HepG2 (cell line): ENCODE results near the gene THADA. TPM values are rescaled to one million over a fixed set of nuclear protein-coding genes. Genes with fewer than 3 reads are reported as not detected.

ENCODE experiments used
- ZBTB40 ChIP-seq, 2 experiments: fragments of 450-650 bp in 1 of 2; sonication (generic) in 1 of 2; formaldehyde crosslinking in 1 of 2; IDR thresholded peaks; 2 replicates each; pipeline versions ENCODE4 v1.6.1 to v1.8.0; 2016 to 2022; ENCODE audit warnings: antibody characterized with exemption in 1 of 2, mild to moderate bottlenecking in 1 of 2, missing genetic modification reagents in 1 of 2
- polyA plus RNA-seq, 8 experiments: library from polyadenylated mRNA; depleted of rRNA in 3 of 8; stranded (reverse) in 7 of 8; unstranded in 1 of 8; fragments of >200 nt; fragmentation: Illumina TruSeq in 4 of 8; extraction: Trizol in 4 of 8; gene quantifications; 2 replicates each; pipeline versions ENCODE4 v1.2.1 to v1.2.3, GENCODE V29; 2011 to 2016; ENCODE audit warnings: low read depth in 4 of 8, missing spikeins in 1 of 8, mixed read lengths in 1 of 8; ENCODE audit not compliant: insufficient read depth in 1 of 8
- total RNA-seq, 5 experiments: library from RNA; depleted of rRNA; stranded (reverse); fragments of >200 nt; fragmentation: Illumina TruSeq; extraction: Trizol; gene quantifications; 2 replicates each; pipeline ENCODE4 v1.2.3, GENCODE V29; 2016; ENCODE audit warnings: low read depth in 1 of 5

The THADA gene
- total and polyA plus RNA-seq, 2 of the 13 experiments (the other 11 are each of a cell fraction or from before 2014, with no cell fraction given) = 12.7 to 21.7 TPM

- TF ChIP-seq ZBTB40 (IDR thresholded peaks at IDR 0.05) (no peak), ZBTB40 (CRISPR knock-in tag; IDR thresholded peaks at IDR 0.05) (no peak)
These were observed 282.8 kb downstream of the THADA start (continued) for GRCh38 chr2:43312755-43313641.
